GM12878 (cell line): Measurements from ENCODE around the gene SIRT5.

Experiments
- ATF2 ChIP-seq: IDR thresholded peaks from 2 replicates; pipeline ENCODE4 v1.6.1; 2012; ENCODE audit warnings: low read length, inconsistent platforms
- CTCF ChIP-seq, 3 experiments: IDR thresholded peaks in 2 of 3; conservative IDR thresholded peaks in 1 of 3; 2 replicates each; pipeline ENCODE4 v1.5.1; 2011; ENCODE audit warnings: low read depth in 3 of 3, low read length in 3 of 3, mild to moderate bottlenecking in 3 of 3, control low read depth in 2 of 3, moderate library complexity in 2 of 3, inconsistent platforms in 1 of 3, mixed read lengths in 1 of 3; ENCODE audit not compliant: control insufficient read depth in 2 of 3, insufficient read depth in 1 of 3; ENCODE audit errors: extremely low read depth in 1 of 3
- EZH2 ChIP-seq: IDR thresholded peaks from 2 replicates; pipeline ENCODE4 v1.6.1; 2012; ENCODE audit warnings: low read depth, mild to moderate bottlenecking, control low read depth, inconsistent platforms, low read length, borderline replicate concordance; ENCODE audit not compliant: control insufficient read depth
- RELA ChIP-seq: fragments of 450-650 bp; IDR thresholded peaks from 2 replicates; pipeline ENCODE4 v1.8.0; 2014; ENCODE audit warnings: borderline replicate concordance; ENCODE audit not compliant: partially characterized antibody
- SPI1 ChIP-seq: IDR thresholded peaks from 2 replicates; pipeline ENCODE4 v1.6.1; 2011; ENCODE audit warnings: low read depth, mild to moderate bottlenecking, low read length, moderate library complexity, borderline replicate concordance; ENCODE audit not compliant: insufficient read depth
- TAF1 ChIP-seq: IDR thresholded peaks from 2 replicates; pipeline ENCODE4 v1.6.1; 2011; ENCODE audit warnings: mild to moderate bottlenecking, low read depth, low read length, borderline replicate concordance
- TARDBP ChIP-seq: IDR thresholded peaks from 2 replicates; pipeline ENCODE4 v1.6.1; 2016; ENCODE audit warnings: borderline replicate concordance
- TF ChIP-seq, protein P1 (sequence below): fragments of 450-650 bp; IDR thresholded peaks from 2 replicates; pipeline ENCODE4 v1.6.1; 2016; ENCODE audit warnings: mild to moderate bottlenecking
- TF ChIP-seq, protein P2 (sequence below): fragments of 450-650 bp; formaldehyde crosslinking; IDR thresholded peaks from 2 replicates; pipeline ENCODE4 v1.4.0; 2020; ENCODE audit warnings: mild to moderate bottlenecking, moderate library complexity

GRCh38 chr6:13563009-13563408 lies 11.4 kb upstream of the SIRT5 start:
- TF ChIP-seq RELA = no peak
- no peak for TF ChIP-seq TAF1
- no peak for TF ChIP-seq TARDBP
- TF ChIP-seq ATF2 = no peak
- TF ChIP-seq, protein P1, sequence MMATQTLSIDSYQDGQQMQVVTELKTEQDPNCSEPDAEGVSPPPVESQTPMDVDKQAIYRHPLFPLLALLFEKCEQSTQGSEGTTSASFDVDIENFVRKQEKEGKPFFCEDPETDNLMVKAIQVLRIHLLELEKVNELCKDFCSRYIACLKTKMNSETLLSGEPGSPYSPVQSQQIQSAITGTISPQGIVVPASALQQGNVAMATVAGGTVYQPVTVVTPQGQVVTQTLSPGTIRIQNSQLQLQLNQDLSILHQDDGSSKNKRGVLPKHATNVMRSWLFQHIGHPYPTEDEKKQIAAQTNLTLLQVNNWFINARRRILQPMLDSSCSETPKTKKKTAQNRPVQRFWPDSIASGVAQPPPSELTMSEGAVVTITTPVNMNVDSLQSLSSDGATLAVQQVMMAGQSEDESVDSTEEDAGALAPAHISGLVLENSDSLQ = no peak
- TF ChIP-seq CTCF (IDR thresholded peaks at IDR 0.05 in 2 of 3, conservative IDR thresholded peaks at IDR 0.05 in 1 of 3; ENCODE audit: control insufficient read depth in 2 of 3, extremely low read depth in 1 of 3, insufficient read depth in 1 of 3, low read depth in 3 of 3, low read length in 3 of 3) = no peak
- no peak for TF ChIP-seq EZH2
- no peak for TF ChIP-seq SPI1
- TF ChIP-seq, protein P2, sequence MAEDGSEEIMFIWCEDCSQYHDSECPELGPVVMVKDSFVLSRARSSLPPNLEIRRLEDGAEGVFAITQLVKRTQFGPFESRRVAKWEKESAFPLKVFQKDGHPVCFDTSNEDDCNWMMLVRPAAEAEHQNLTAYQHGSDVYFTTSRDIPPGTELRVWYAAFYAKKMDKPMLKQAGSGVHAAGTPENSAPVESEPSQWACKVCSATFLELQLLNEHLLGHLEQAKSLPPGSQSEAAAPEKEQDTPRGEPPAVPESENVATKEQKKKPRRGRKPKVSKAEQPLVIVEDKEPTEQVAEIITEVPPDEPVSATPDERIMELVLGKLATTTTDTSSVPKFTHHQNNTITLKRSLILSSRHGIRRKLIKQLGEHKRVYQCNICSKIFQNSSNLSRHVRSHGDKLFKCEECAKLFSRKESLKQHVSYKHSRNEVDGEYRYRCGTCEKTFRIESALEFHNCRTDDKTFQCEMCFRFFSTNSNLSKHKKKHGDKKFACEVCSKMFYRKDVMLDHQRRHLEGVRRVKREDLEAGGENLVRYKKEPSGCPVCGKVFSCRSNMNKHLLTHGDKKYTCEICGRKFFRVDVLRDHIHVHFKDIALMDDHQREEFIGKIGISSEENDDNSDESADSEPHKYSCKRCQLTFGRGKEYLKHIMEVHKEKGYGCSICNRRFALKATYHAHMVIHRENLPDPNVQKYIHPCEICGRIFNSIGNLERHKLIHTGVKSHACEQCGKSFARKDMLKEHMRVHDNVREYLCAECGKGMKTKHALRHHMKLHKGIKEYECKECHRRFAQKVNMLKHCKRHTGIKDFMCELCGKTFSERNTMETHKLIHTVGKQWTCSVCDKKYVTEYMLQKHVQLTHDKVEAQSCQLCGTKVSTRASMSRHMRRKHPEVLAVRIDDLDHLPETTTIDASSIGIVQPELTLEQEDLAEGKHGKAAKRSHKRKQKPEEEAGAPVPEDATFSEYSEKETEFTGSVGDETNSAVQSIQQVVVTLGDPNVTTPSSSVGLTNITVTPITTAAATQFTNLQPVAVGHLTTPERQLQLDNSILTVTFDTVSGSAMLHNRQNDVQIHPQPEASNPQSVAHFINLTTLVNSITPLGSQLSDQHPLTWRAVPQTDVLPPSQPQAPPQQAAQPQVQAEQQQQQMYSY = no peak
